Epithelial cell of proximal tubule (primary cell): ENCODE measurements around the gene PTEN. TPM values are rescaled to one million over a fixed set of nuclear protein-coding genes. Genes with fewer than 3 reads are reported as not detected.

ENCODE experiments used
- DNase-seq: peaks from one replicate; pipeline ENCODE4 v3.0.0-alpha.2; 2011; ENCODE audit warnings: low read depth
- H3K4me3 ChIP-seq: 2 replicates; pipeline ENCODE4 v1.5.1; 2011; ENCODE audit warnings: low read depth, mild to moderate bottlenecking, low read length
- CTCF ChIP-seq: conservative IDR thresholded peaks from 2 replicates; pipeline ENCODE4 v1.5.1; 2012; ENCODE audit warnings: low read depth, mild to moderate bottlenecking, low read length
- total RNA-seq: library from RNA; depleted of rRNA; stranded (reverse); fragments of >200 nt; gene quantifications from 2 replicates; pipeline ENCODE4 v1.2.3, GENCODE V29; 2015

The PTEN gene
- total RNA-seq, 1 donor from 2014 or later = 33.4 TPM

GRCh38 chr10:87961314-87961713, 97.9 kb downstream of the PTEN start:
- no peak for TF ChIP-seq CTCF
- DNase-seq = peak; percentile 13
- no peak overlapping the region for H3K4me3 ChIP-seq

- TF ChIP-seq CTCF = no peak
- H3K4me3 ChIP-seq = no peak overlapping the region
- DNase-seq = no peak
Measured at GRCh38 chr10:87966459-87966858, 103.0 kb downstream of the PTEN start.

GRCh38 chr10:87973635-87974034, 110.2 kb downstream of the PTEN start:
- H3K4me3 ChIP-seq = no peak overlapping the region
- DNase-seq = no peak
- TF ChIP-seq CTCF = no peak

GRCh38 chr10:87974130-87974529, 110.7 kb downstream of the PTEN start:
- no peak for DNase-seq
- no peak for TF ChIP-seq CTCF
- H3K4me3 ChIP-seq = no peak overlapping the region

GRCh38 chr10:87974769-87975168, 111.3 kb downstream of the PTEN start:
- no peak overlapping the region for H3K4me3 ChIP-seq
- DNase-seq = no peak
- TF ChIP-seq CTCF = no peak

GRCh38 chr10:87976101-87976743, 112.8 kb downstream of the PTEN start:
- H3K4me3 ChIP-seq = no peak overlapping the region
- no peak for TF ChIP-seq CTCF
- peak; percentile 15 for DNase-seq

GRCh38 chr10:87978166-87978565, 114.7 kb downstream of the PTEN start:
- TF ChIP-seq CTCF = no peak
- H3K4me3 ChIP-seq = no peak overlapping the region
- DNase-seq = no peak
